Glomerular endothelial cell (primary cell): ENCODE measurements around the gene ERCC2. TPM values are rescaled to one million over a fixed set of nuclear protein-coding genes. Genes with fewer than 3 reads are reported as not detected.
"Not testable (repeated sequence)": the region's sequence is repeated elsewhere in the genome, so short reads cannot be mapped to it uniquely, and the experiment has no call there.

Experiments used
- DNase-seq: peaks from one replicate; pipeline ENCODE4 v3.0.0-alpha.2; 2011; ENCODE audit warnings: low read depth, low spot score; ENCODE audit errors: extremely low read depth
- total RNA-seq: library from RNA; depleted of rRNA; stranded (reverse); fragments of >200 nt; gene quantifications from 2 replicates; pipeline ENCODE4 v1.2.3, GENCODE V29; 2015

ERCC2 gene
- total RNA-seq, 1 donor from 2014 or later = 51.5 TPM

- no peak for DNase-seq
These were observed 30.0 kb downstream of the ERCC2 start, which contains the start of gene KLC3 for GRCh38 chr19:45340232-45340898. KLC3 (plus strand) TSS chr19:45340750; CDS start chr19:45345542, 4,792 bp downstream.

- DNase-seq = no peak
These were observed 30.7 kb downstream of the ERCC2 start for GRCh38 chr19:45339629-45340028.

GRCh38 chr19:45336696-45337251 is 33.6 kb downstream of the ERCC2 start:
- DNase-seq = no peak

- not testable (repeated sequence) for DNase-seq
These were observed 35.5 kb downstream of the ERCC2 start for GRCh38 chr19:45334881-45335280.

- no peak for DNase-seq
These were observed 36.6 kb downstream of the ERCC2 start for GRCh38 chr19:45333609-45334303.

- DNase-seq = no peak
These were observed 39.0 kb downstream of the ERCC2 start for GRCh38 chr19:45331411-45331810.

- DNase-seq = no peak
These were observed 42.8 kb downstream of the ERCC2 start for GRCh38 chr19:45327404-45328143.

- no peak for DNase-seq
These were observed 45.9 kb downstream of the ERCC2 start for GRCh38 chr19:45324349-45324907.

GRCh38 chr19:45323671-45324081 is 46.7 kb downstream of the ERCC2 start:
- no peak for DNase-seq

GRCh38 chr19:45322744-45323281 is 47.6 kb downstream of the ERCC2 start, which contains the start of gene CKM:
CKM (minus strand) TSS chr19:45322875; CDS start chr19:45319713, 3,162 bp downstream.
- no peak for DNase-seq

- no peak for DNase-seq
These were observed 48.1 kb downstream of the ERCC2 start for GRCh38 chr19:45322311-45322710.

GRCh38 chr19:45321848-45322247 is 48.5 kb downstream of the ERCC2 start:
- DNase-seq = no peak

GRCh38 chr19:45320997-45321775 is 49.2 kb downstream of the ERCC2 start:
- DNase-seq = no peak

GRCh38 chr19:45315304-45315703 is 55.1 kb downstream of the ERCC2 start:
- no peak for DNase-seq

- DNase-seq = no peak
These were observed 55.6 kb downstream of the ERCC2 start for GRCh38 chr19:45314708-45315245.

GRCh38 chr19:45312285-45312684 is 58.1 kb downstream of the ERCC2 start:
- DNase-seq = not testable (repeated sequence)

GRCh38 chr19:45311621-45312020 is 58.8 kb downstream of the ERCC2 start:
- DNase-seq = no peak

- DNase-seq = not testable (repeated sequence)
These were observed 61.1 kb downstream of the ERCC2 start for GRCh38 chr19:45309322-45309721.

GRCh38 chr19:45307361-45307760 is 63.0 kb downstream of the ERCC2 start:
- DNase-seq = no peak
